ENCODE measurements around the gene ITGB2.

The ITGB2 gene

GRCh38 chr21:44920694-44921604 lies at the start of gene ITGB2:
ITGB2 (minus strand) TSS chr21:44920899; CDS start chr21:44910782, 10,117 bp downstream.
- no peak for DNase-seq

- no peak for DNase-seq
These were observed 49.4 kb upstream of the ITGB2 start for GRCh38 chr21:44969931-44970755.

GRCh38 chr21:44969066-44969670 lies 48.5 kb upstream of the ITGB2 start:
- DNase-seq, result no peak

GRCh38 chr21:44967082-44968047 lies 46.7 kb upstream of the ITGB2 start:
- no peak for DNase-seq

GRCh38 chr21:44966135-44967081 lies 45.7 kb upstream of the ITGB2 start:
- peak; percentile 24 for DNase-seq

GRCh38 chr21:44965251-44966022 lies 44.7 kb upstream of the ITGB2 start:
- DNase-seq, result no peak

GRCh38 chr21:44964381-44964780 lies 43.7 kb upstream of the ITGB2 start:
- no peak for DNase-seq

GRCh38 chr21:44962403-44962966 lies 41.8 kb upstream of the ITGB2 start:
- no peak for DNase-seq

GRCh38 chr21:44960141-44961092 lies 39.7 kb upstream of the ITGB2 start:
- DNase-seq, result no peak

GRCh38 chr21:44959376-44960091 lies 38.8 kb upstream of the ITGB2 start:
- no peak for DNase-seq

- DNase-seq, result no peak
These were observed 37.9 kb upstream of the ITGB2 start for GRCh38 chr21:44958471-44959191.

- no peak for DNase-seq
These were observed 37.3 kb upstream of the ITGB2 start for GRCh38 chr21:44957901-44958451.

GRCh38 chr21:44957047-44957831 lies 36.5 kb upstream of the ITGB2 start:
- DNase-seq, result no peak

GRCh38 chr21:44956356-44957046 lies 35.8 kb upstream of the ITGB2 start:
- DNase-seq, result no peak

GRCh38 chr21:44955798-44956175 lies 35.1 kb upstream of the ITGB2 start:
- DNase-seq, result no peak
